GM23338 (cell line): ENCODE data around the gene ITPRID2. TPM values are rescaled to one million over a fixed set of nuclear protein-coding genes. Genes with fewer than 3 reads are reported as not detected.

ENCODE experiments used
- ATAC-seq: fragments of 200-7000 bp; cut with Tn5 transposase; 3 replicates; pipeline ENCODE4 v1.9.1; 2020
- DNase-seq: peaks from one replicate; pipeline ENCODE4 v3.0.0-alpha.2; 2015; ENCODE audit warnings: low spot score
- H2AFZ ChIP-seq: fragments of 200-600 bp; sonication (generic); 2 replicates; pipeline ENCODE4 v1.8.0; 2016; ENCODE audit warnings: antibody characterized with exemption, mild to moderate bottlenecking, moderate library complexity
- H3F3A ChIP-seq: fragments of 200-600 bp; sonication (generic); replicated peaks from 2 replicates; pipeline ENCODE4 v1.8.0; 2017; ENCODE audit warnings: antibody characterized with exemption, mixed run types, low read depth
- H3K27ac ChIP-seq: fragments of 200-600 bp; sonication (generic); 2 replicates; pipeline ENCODE4 v1.6.1; 2016; ENCODE audit warnings: low read depth
- H3K27me3 ChIP-seq: fragments of 200-600 bp; sonication (generic); 2 replicates; pipeline ENCODE4 v1.8.0; 2016; ENCODE audit warnings: mild to moderate bottlenecking, mixed run types, moderate library complexity; ENCODE audit not compliant: insufficient read depth
- H3K36me3 ChIP-seq: fragments of 200-600 bp; sonication (generic); 2 replicates; pipeline ENCODE4 v1.8.0; 2016; ENCODE audit warnings: mild to moderate bottlenecking; ENCODE audit not compliant: insufficient read depth
- H3K4me1 ChIP-seq: fragments of 200-600 bp; sonication (generic); 2 replicates; pipeline ENCODE4 v1.8.0; 2016; ENCODE audit warnings: mild to moderate bottlenecking, moderate library complexity; ENCODE audit not compliant: insufficient read depth
- H3K4me2 ChIP-seq: fragments of 200-600 bp; sonication (generic); 2 replicates; pipeline ENCODE4 v1.7.1; 2017; ENCODE audit warnings: mixed run types
- H3K4me3 ChIP-seq: fragments of 200-600 bp; sonication (generic); 2 replicates; pipeline ENCODE4 v1.6.1; 2016; ENCODE audit warnings: mixed run types
- H3K79me2 ChIP-seq: fragments of 200-600 bp; sonication (generic); replicated peaks from 2 replicates; pipeline ENCODE4 v1.8.0; 2017; ENCODE audit warnings: mild to moderate bottlenecking; ENCODE audit not compliant: insufficient read depth
- H3K9me2 ChIP-seq: fragments of 200-600 bp; sonication (generic); 2 replicates; pipeline ENCODE4 v1.8.0; 2017; ENCODE audit not compliant: insufficient read depth
- H4K20me1 ChIP-seq: fragments of 200-600 bp; sonication (generic); replicated peaks from 2 replicates; pipeline ENCODE4 v1.8.0; 2017; ENCODE audit warnings: mild to moderate bottlenecking; ENCODE audit not compliant: insufficient read depth
- H3K27ac Mint-ChIP-seq: 2 replicates; pipeline ENCODE4 v1.8.0; 2020; ENCODE audit warnings: inconsistent platforms, mild to moderate bottlenecking, moderate library complexity, mixed read lengths
- H3K27me3 Mint-ChIP-seq: 3 replicates; pipeline ENCODE4 v1.8.0; 2022; ENCODE audit warnings: low read depth, mild to moderate bottlenecking, moderate library complexity, mixed read lengths, inconsistent platforms; ENCODE audit not compliant: insufficient read depth, poor library complexity
- H3K36me3 Mint-ChIP-seq: 3 replicates; pipeline ENCODE4 v1.8.0; 2021; ENCODE audit warnings: low read depth, mild to moderate bottlenecking, inconsistent platforms, moderate library complexity, mixed read lengths
- H3K4me1 Mint-ChIP-seq: 3 replicates; pipeline ENCODE4 v1.8.0; 2020; ENCODE audit warnings: mild to moderate bottlenecking, inconsistent platforms, mixed read lengths
- H3K4me3 Mint-ChIP-seq: 3 replicates; pipeline ENCODE4 v1.8.0; 2021; ENCODE audit warnings: moderate library complexity, mild to moderate bottlenecking, inconsistent platforms, mixed read lengths
- H3K9me3 Mint-ChIP-seq: 3 replicates; pipeline ENCODE4 v1.8.0; 2020; ENCODE audit warnings: moderate library complexity, mild to moderate bottlenecking, inconsistent platforms, mixed read lengths
- CREB1 ChIP-seq: fragments of 250-450 bp; sonication (Bioruptor Pico); IDR thresholded peaks from 2 replicates; pipeline ENCODE4 v1.5.0; 2020; ENCODE audit warnings: low read depth, mild to moderate bottlenecking, moderate library complexity
- EZH2phosphoT487 ChIP-seq: fragments of 200-600 bp; sonication (generic); IDR thresholded peaks from one replicate; pipeline ENCODE4 v1.8.1; 2018; ENCODE audit warnings: antibody characterized with exemption; ENCODE audit not compliant: unreplicated experiment
- JUNB ChIP-seq: IDR thresholded peaks from one replicate; pipeline ENCODE4 v1.6.1; 2016; ENCODE audit warnings: antibody characterized with exemption; ENCODE audit not compliant: unreplicated experiment
- NANOG ChIP-seq: IDR thresholded peaks from 2 replicates; pipeline ENCODE4 v1.6.1; 2016; ENCODE audit warnings: antibody characterized with exemption, borderline replicate concordance
- POLR2AphosphoS5 ChIP-seq: IDR thresholded peaks from 2 replicates; pipeline ENCODE4 v1.6.1; 2016; ENCODE audit warnings: antibody characterized with exemption, low read depth
- ZNF114 ChIP-seq: fragments of 250-450 bp; sonication (Bioruptor Pico); IDR thresholded peaks from 2 replicates; pipeline ENCODE4 v1.5.0; 2020; ENCODE audit warnings: mild to moderate bottlenecking, moderate library complexity
- polyA plus RNA-seq: library from polyadenylated mRNA; unstranded; fragments of >200 nt; fragmentation: Nextera tagmentation; extraction: Ambion mirVana; gene quantifications from 2 replicates; pipeline ENCODE4 v1.2.1, GENCODE V29; 2016
- total RNA-seq: library from RNA; depleted of rRNA; stranded (reverse); fragments of >200 nt; shearing (Covaris generic); gene quantifications from 2 replicates; pipeline ENCODE4 v1.2.3, GENCODE V29; 2014
- TF ChIP-seq, protein P1 (sequence below), 2 experiments: fragments of 200-600 bp in 1 of 2; sonication (generic) in 1 of 2; conservative IDR thresholded peaks; 2 replicates each; pipeline versions ENCODE4 v1.5.1 to v1.6.1; 2016 to 2017; ENCODE audit warnings: antibody characterized with exemption in 2 of 2, low read depth in 2 of 2, mild to moderate bottlenecking in 2 of 2, moderate library complexity in 1 of 2
- TF ChIP-seq, protein P2 (sequence below): IDR thresholded peaks from 2 replicates; pipeline ENCODE4 v1.6.1; 2016; ENCODE audit warnings: antibody characterized with exemption
- TF ChIP-seq, protein P3 (sequence below): IDR thresholded peaks from one replicate; pipeline ENCODE4 v1.6.1; 2018; ENCODE audit warnings: antibody characterized with exemption; ENCODE audit not compliant: unreplicated experiment
- TF ChIP-seq, protein P4 (sequence below): fragments of 250-450 bp; sonication (Bioruptor Pico); IDR thresholded peaks from 2 replicates; pipeline ENCODE4 v1.5.0; 2020; ENCODE audit warnings: mild to moderate bottlenecking, moderate library complexity

The ITPRID2 gene
- total and polyA plus RNA-seq, 2 experiments from 2014 or later: 4.4 to 12.0 TPM

DNA sequence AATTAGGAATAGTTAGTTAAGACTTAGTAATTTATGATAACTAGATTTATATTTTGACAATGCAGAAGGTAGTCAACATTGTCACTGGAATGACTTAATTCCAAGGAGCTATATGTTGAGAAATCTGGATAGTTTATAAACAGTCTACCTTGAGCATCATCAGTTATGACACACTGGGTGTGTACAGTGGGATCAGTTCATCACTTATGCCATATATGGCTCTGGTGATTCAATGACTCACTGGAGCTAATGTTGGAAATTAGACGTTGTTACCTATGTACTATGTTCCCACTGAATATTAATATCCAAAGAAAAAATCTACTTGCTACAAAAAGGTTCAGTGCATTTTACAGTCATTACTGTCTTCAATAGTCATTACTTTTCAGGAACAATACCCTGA lies 34.0 kb upstream of the ITPRID2 start (continued):
- TF ChIP-seq, protein P1, sequence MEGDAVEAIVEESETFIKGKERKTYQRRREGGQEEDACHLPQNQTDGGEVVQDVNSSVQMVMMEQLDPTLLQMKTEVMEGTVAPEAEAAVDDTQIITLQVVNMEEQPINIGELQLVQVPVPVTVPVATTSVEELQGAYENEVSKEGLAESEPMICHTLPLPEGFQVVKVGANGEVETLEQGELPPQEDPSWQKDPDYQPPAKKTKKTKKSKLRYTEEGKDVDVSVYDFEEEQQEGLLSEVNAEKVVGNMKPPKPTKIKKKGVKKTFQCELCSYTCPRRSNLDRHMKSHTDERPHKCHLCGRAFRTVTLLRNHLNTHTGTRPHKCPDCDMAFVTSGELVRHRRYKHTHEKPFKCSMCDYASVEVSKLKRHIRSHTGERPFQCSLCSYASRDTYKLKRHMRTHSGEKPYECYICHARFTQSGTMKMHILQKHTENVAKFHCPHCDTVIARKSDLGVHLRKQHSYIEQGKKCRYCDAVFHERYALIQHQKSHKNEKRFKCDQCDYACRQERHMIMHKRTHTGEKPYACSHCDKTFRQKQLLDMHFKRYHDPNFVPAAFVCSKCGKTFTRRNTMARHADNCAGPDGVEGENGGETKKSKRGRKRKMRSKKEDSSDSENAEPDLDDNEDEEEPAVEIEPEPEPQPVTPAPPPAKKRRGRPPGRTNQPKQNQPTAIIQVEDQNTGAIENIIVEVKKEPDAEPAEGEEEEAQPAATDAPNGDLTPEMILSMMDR (conservative IDR thresholded peaks at IDR 0.05; ENCODE audit: low read depth in 2 of 2): no peak
- no peak for TF ChIP-seq ZNF114 (CRISPR knock-in tag)

DNA sequence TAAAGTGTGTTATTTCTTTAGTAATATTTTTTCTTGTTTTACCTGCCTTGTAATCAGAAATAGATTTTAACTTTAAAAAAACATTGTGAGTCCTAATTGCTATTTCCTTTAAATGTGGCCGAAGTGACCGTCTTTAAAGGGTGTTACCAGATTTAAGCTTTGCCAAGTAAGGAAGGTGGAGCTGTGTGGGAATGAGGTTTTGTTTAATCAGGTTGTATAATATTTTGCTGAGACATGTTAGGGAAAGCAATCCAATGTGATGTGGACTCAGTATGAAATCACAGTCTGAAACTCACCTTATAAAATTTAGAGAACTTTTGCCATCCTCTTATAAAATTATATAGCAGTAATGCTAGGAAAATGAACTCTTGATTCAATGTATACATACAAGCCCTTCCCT lies 32.9 kb upstream of the ITPRID2 start:
- Histone ChIP-seq H3K4me3 (no peak overlapping the region), H3K36me3 (no peaks in the 10 kb centered on the region), H2AFZ (no peak overlapping the region), H3K27me3 (no peaks in the 10 kb centered on the region), H4K20me1 (no peaks in the 10 kb centered on the region), H3K4me1 (0 out of 2 replicates have a peak, but pooled peaks cover 2% of the 10 kb centered on the region), H3F3A (no peaks in the 10 kb centered on the region), H3K9me2 (no peaks in the 10 kb centered on the region), H3K4me2 (no peak overlapping the region), H3K27ac (no peak overlapping the region), H3K79me2 (no peaks in the 10 kb centered on the region)
- DNase-seq (no peak), ATAC-seq (no peak)
- Mint-ChIP-seq H3K27ac (no peak overlapping the region), H3K27me3 (no peaks in the 10 kb centered on the region), H3K36me3 (no peaks in the 10 kb centered on the region), H3K4me1 (peaks cover 8% of the 10 kb centered on the region), H3K9me3 (no peaks in the 10 kb centered on the region), H3K4me3 (no peak overlapping the region)
- TF ChIP-seq, protein P2, sequence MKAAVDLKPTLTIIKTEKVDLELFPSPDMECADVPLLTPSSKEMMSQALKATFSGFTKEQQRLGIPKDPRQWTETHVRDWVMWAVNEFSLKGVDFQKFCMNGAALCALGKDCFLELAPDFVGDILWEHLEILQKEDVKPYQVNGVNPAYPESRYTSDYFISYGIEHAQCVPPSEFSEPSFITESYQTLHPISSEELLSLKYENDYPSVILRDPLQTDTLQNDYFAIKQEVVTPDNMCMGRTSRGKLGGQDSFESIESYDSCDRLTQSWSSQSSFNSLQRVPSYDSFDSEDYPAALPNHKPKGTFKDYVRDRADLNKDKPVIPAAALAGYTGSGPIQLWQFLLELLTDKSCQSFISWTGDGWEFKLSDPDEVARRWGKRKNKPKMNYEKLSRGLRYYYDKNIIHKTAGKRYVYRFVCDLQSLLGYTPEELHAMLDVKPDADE: no peak
- TF ChIP-seq, protein P1 (conservative IDR thresholded peaks at IDR 0.05; ENCODE audit: low read depth in 2 of 2): no peak
- TF ChIP-seq, protein P3, sequence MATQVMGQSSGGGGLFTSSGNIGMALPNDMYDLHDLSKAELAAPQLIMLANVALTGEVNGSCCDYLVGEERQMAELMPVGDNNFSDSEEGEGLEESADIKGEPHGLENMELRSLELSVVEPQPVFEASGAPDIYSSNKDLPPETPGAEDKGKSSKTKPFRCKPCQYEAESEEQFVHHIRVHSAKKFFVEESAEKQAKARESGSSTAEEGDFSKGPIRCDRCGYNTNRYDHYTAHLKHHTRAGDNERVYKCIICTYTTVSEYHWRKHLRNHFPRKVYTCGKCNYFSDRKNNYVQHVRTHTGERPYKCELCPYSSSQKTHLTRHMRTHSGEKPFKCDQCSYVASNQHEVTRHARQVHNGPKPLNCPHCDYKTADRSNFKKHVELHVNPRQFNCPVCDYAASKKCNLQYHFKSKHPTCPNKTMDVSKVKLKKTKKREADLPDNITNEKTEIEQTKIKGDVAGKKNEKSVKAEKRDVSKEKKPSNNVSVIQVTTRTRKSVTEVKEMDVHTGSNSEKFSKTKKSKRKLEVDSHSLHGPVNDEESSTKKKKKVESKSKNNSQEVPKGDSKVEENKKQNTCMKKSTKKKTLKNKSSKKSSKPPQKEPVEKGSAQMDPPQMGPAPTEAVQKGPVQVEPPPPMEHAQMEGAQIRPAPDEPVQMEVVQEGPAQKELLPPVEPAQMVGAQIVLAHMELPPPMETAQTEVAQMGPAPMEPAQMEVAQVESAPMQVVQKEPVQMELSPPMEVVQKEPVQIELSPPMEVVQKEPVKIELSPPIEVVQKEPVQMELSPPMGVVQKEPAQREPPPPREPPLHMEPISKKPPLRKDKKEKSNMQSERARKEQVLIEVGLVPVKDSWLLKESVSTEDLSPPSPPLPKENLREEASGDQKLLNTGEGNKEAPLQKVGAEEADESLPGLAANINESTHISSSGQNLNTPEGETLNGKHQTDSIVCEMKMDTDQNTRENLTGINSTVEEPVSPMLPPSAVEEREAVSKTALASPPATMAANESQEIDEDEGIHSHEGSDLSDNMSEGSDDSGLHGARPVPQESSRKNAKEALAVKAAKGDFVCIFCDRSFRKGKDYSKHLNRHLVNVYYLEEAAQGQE: no peak
- no peak for TF ChIP-seq ZNF114 (CRISPR knock-in tag)
- no peak for TF ChIP-seq POLR2AphosphoS5
- TF ChIP-seq, protein P4, sequence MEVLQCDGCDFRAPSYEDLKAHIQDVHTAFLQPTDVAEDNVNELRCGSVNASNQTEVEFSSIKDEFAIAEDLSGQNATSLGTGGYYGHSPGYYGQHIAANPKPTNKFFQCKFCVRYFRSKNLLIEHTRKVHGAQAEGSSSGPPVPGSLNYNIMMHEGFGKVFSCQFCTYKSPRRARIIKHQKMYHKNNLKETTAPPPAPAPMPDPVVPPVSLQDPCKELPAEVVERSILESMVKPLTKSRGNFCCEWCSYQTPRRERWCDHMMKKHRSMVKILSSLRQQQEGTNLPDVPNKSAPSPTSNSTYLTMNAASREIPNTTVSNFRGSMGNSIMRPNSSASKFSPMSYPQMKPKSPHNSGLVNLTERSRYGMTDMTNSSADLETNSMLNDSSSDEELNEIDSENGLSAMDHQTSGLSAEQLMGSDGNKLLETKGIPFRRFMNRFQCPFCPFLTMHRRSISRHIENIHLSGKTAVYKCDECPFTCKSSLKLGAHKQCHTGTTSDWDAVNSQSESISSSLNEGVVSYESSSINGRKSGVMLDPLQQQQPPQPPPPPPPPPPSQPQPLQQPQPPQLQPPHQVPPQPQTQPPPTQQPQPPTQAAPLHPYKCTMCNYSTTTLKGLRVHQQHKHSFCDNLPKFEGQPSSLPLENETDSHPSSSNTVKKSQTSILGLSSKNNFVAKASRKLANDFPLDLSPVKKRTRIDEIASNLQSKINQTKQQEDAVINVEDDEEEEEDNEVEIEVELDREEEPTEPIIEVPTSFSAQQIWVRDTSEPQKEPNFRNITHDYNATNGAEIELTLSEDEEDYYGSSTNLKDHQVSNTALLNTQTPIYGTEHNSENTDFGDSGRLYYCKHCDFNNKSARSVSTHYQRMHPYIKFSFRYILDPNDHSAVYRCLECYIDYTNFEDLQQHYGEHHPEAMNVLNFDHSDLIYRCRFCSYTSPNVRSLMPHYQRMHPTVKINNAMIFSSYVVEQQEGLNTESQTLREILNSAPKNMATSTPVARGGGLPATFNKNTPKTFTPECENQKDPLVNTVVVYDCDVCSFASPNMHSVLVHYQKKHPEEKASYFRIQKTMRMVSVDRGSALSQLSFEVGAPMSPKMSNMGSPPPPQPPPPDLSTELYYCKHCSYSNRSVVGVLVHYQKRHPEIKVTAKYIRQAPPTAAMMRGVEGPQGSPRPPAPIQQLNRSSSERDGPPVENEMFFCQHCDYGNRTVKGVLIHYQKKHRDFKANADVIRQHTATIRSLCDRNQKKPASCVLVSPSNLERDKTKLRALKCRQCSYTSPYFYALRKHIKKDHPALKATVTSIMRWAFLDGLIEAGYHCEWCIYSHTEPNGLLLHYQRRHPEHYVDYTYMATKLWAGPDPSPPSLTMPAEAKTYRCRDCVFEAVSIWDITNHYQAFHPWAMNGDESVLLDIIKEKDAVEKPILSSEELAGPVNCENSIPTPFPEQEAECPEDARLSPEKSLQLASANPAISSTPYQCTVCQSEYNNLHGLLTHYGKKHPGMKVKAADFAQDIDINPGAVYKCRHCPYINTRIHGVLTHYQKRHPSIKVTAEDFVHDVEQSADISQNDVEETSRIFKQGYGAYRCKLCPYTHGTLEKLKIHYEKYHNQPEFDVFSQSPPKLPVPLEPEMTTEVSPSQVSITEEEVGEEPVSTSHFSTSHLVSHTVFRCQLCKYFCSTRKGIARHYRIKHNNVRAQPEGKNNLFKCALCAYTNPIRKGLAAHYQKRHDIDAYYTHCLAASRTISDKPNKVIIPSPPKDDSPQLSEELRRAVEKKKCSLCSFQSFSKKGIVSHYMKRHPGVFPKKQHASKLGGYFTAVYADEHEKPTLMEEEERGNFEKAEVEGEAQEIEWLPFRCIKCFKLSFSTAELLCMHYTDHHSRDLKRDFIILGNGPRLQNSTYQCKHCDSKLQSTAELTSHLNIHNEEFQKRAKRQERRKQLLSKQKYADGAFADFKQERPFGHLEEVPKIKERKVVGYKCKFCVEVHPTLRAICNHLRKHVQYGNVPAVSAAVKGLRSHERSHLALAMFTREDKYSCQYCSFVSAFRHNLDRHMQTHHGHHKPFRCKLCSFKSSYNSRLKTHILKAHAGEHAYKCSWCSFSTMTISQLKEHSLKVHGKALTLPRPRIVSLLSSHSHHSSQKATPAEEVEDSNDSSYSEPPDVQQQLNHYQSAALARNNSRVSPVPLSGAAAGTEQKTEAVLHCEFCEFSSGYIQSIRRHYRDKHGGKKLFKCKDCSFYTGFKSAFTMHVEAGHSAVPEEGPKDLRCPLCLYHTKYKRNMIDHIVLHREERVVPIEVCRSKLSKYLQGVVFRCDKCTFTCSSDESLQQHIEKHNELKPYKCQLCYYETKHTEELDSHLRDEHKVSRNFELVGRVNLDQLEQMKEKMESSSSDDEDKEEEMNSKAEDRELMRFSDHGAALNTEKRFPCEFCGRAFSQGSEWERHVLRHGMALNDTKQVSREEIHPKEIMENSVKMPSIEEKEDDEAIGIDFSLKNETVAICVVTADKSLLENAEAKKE (CRISPR knock-in tag): no peak
- TF ChIP-seq CREB1 (CRISPR knock-in tag): no peak
- no peak for TF ChIP-seq EZH2phosphoT487
- TF ChIP-seq JUNB: no peak
- no peak for TF ChIP-seq NANOG
